GM12878 (cell line): Measurements from ENCODE around the gene CASK. TPM values are rescaled to one million over a fixed set of nuclear protein-coding genes. Genes with fewer than 3 reads are reported as not detected.

Experiments
- ATAC-seq: fragments of 200-7000 bp; cut with Tn5 transposase; 3 replicates; pipeline ENCODE4 v1.9.1; 2020; ENCODE audit warnings: mild to moderate bottlenecking, moderate library complexity
- BruUV-seq: library from RNA; stranded (reverse); fragments of 400-500 nt; replicated peaks from 2 replicates; lab custom pipeline; 2021; lab: Mats Ljungman, UMichigan
- CTCF ChIA-PET: fragments of 300-600 bp; sonication (Branson Sonifier 250); formaldehyde crosslinking; extraction: SDS; loops from one replicate; lab custom pipeline; 2021; ENCODE audit warnings: inconsistent platforms; lab: Yijun Ruan, JAX
- POLR2A ChIA-PET: fragments of 350-600 bp; formaldehyde crosslinking; extraction: SDS; loops from one replicate; lab custom pipeline; 2021; ENCODE audit warnings: inconsistent platforms; lab: Charles Lee
- RAD21 ChIA-PET: fragments of 300-600 bp; sonication (Branson Sonifier 250); formaldehyde crosslinking; loops from one replicate; lab custom pipeline; 2023; ENCODE audit warnings: antibody characterized with exemption; ENCODE audit not compliant: unreplicated experiment; lab: Charles Lee
- SMC1A ChIA-PET: fragments of 300-600 bp; sonication (Branson Sonifier 250); formaldehyde crosslinking; loops from one replicate; lab custom pipeline; 2023; ENCODE audit not compliant: unreplicated experiment, uncharacterized antibody; lab: Charles Lee
- DNase-seq: peaks from one replicate; pipeline ENCODE4 v3.0.0-alpha.2; 2011; ENCODE audit warnings: low read depth, low spot score
- FAIRE-seq: peaks from 3 replicates; lab custom pipeline; 2011; peaks lifted over from hg19 to GRCh38; lab: Jason Lieb, UNC
- H2AFZ ChIP-seq: 2 replicates; pipeline ENCODE4 v1.6.0; 2011; ENCODE audit warnings: low read depth, low read length, control low read depth; ENCODE audit not compliant: control insufficient read depth
- H3K27ac ChIP-seq: 2 replicates; pipeline ENCODE4 v1.5.1; 2011; ENCODE audit warnings: control low read depth; ENCODE audit not compliant: control insufficient read depth, insufficient read depth
- H3K27me3 ChIP-seq, 2 experiments: replicated peaks in 1 of 2; 2 replicates each; pipeline versions ENCODE4 v1.6.0 to v1.6.1; 2011; ENCODE audit warnings: low read length in 1 of 2; ENCODE audit not compliant: control insufficient read depth in 2 of 2, insufficient read depth in 2 of 2
- H3K36me3 ChIP-seq, 2 experiments: 2 replicates each; pipeline ENCODE4 v1.5.1; 2011; ENCODE audit warnings: low read length in 1 of 2; ENCODE audit not compliant: control insufficient read depth in 2 of 2, insufficient read depth in 2 of 2
- H3K4me1 ChIP-seq: 2 replicates; pipeline ENCODE4 v1.6.1; 2011; ENCODE audit warnings: mild to moderate bottlenecking, low read length, moderate library complexity, mixed read lengths; ENCODE audit not compliant: control insufficient read depth, insufficient read depth
- H3K4me2 ChIP-seq: 2 replicates; pipeline ENCODE4 v1.6.0; 2011; ENCODE audit warnings: control low read depth; ENCODE audit not compliant: control insufficient read depth, insufficient read depth
- H3K4me3 ChIP-seq: fragments of 200-600 bp; sonication (generic); 2 replicates; pipeline ENCODE4 v1.5.1; 2016
- H3K79me2 ChIP-seq: 2 replicates; pipeline ENCODE4 v1.6.0; 2011; ENCODE audit warnings: low read length; ENCODE audit not compliant: control insufficient read depth, insufficient read depth
- H3K9ac ChIP-seq: 2 replicates; pipeline ENCODE4 v1.8.0; 2011; ENCODE audit warnings: low read length, control low read depth, mixed read lengths; ENCODE audit not compliant: control insufficient read depth, insufficient read depth
- H3K9me3 ChIP-seq: replicated peaks from 3 replicates; pipeline ENCODE4 v1.5.1; 2011; ENCODE audit warnings: mild to moderate bottlenecking, low read length; ENCODE audit not compliant: control insufficient read depth, insufficient read depth
- H4K20me1 ChIP-seq: 2 replicates; pipeline ENCODE4 v1.6.0; 2011; ENCODE audit not compliant: control insufficient read depth, insufficient read depth
- FOXM1 ChIP-seq: IDR thresholded peaks from 2 replicates; pipeline ENCODE4 v1.6.1; 2012; ENCODE audit warnings: low read depth, mild to moderate bottlenecking, inconsistent platforms, low read length, moderate library complexity
- MTA3 ChIP-seq: IDR thresholded peaks from 2 replicates; pipeline ENCODE4 v1.6.1; 2012; ENCODE audit warnings: low read length, inconsistent platforms, borderline replicate concordance
- NBN ChIP-seq: fragments of 450-650 bp; IDR thresholded peaks from 2 replicates; pipeline ENCODE4 v1.6.1; 2016
- NFIC ChIP-seq: IDR thresholded peaks from 2 replicates; pipeline ENCODE4 v1.6.1; 2012; ENCODE audit warnings: low read depth, mild to moderate bottlenecking, inconsistent platforms, low read length, moderate library complexity
- NFXL1 ChIP-seq: fragments of 450-650 bp; IDR thresholded peaks from 2 replicates; pipeline ENCODE4 v1.6.1; 2017; ENCODE audit warnings: antibody characterized with exemption, mild to moderate bottlenecking, borderline replicate concordance
- NR2C1 ChIP-seq: fragments of 450-650 bp; IDR thresholded peaks from 2 replicates; pipeline ENCODE4 v1.6.1; 2017; ENCODE audit warnings: antibody characterized with exemption, mild to moderate bottlenecking, moderate library complexity
- SIX5 ChIP-seq: IDR thresholded peaks from 2 replicates; pipeline ENCODE4 v1.6.1; 2011; ENCODE audit warnings: mild to moderate bottlenecking, low read depth, low read length, moderate library complexity; ENCODE audit not compliant: severe bottlenecking
- SREBF1 ChIP-seq: IDR thresholded peaks from 2 replicates; pipeline ENCODE4 v1.6.1; 2012; ENCODE audit warnings: mild to moderate bottlenecking, low read length
- ZSCAN29 ChIP-seq: fragments of 450-650 bp; IDR thresholded peaks from 2 replicates; pipeline ENCODE4 v1.6.1; 2017; ENCODE audit warnings: mild to moderate bottlenecking, moderate library complexity
- WGBS: methylation state at CpG from one replicate; pipeline ENCODE4 v1.1.6; 2016; ENCODE audit warnings: low lambda C conversion rate; ENCODE audit not compliant: insufficient replicate concordance, insufficient coverage; ENCODE audit errors: missing lambda C conversion rate; 5-methylcytosine and 5-hydroxymethylcytosine counted together
- in situ Hi-C: fragments of 300-500 bp; cut with MboI; formaldehyde crosslinking; loops from 9 replicates; pipeline ENCODE4 v1.14.3; 2018; ENCODE audit warnings: mixed read lengths
- intact Hi-C: fragments of 100-400 bp; cut with micrococcal nuclease; formaldehyde crosslinking; loops from one replicate; pipeline ENCODE4 v1.14.2; 2022; ENCODE audit not compliant: unreplicated experiment
- polyA plus RNA-seq, 11 experiments: library from polyadenylated mRNA; depleted of rRNA in 4 of 11; unstranded in 6 of 11; stranded (reverse) in 5 of 11; fragments of >200 nt; fragmentation: Nextera tagmentation in 4 of 11; fragmentation: Illumina TruSeq in 1 of 11; extraction: Ambion mirVana in 4 of 11; extraction: Trizol in 1 of 11; gene quantifications; 1 replicate in 1 of 11; 2 replicates in 10 of 11; pipeline versions ENCODE4 v1.2.1 to v1.2.3, GENCODE V29; 2011 to 2016; ENCODE audit warnings: inconsistent platforms in 2 of 11, missing spikeins in 2 of 11, low read depth in 1 of 11
- total RNA-seq, 4 experiments: library from RNA; depleted of rRNA in 3 of 4; stranded (reverse); fragments of >200 nt in 3 of 4; fragmentation: Illumina TruSeq in 1 of 4; extraction: Trizol in 1 of 4; gene quantifications; 2 replicates each; pipeline versions ENCODE4 v1.2.1 to v1.2.3, GENCODE V29; 2013 to 2021
- TF ChIP-seq, protein P1 (sequence below): fragments of 450-650 bp; IDR thresholded peaks from 2 replicates; pipeline ENCODE4 v1.6.1; 2017; ENCODE audit warnings: borderline replicate concordance
- TF ChIP-seq, protein P2 (sequence below): fragments of 450-650 bp; IDR thresholded peaks from 2 replicates; pipeline ENCODE4 v1.6.1; 2018; ENCODE audit warnings: borderline replicate concordance, mild to moderate bottlenecking; ENCODE audit not compliant: partially characterized antibody
- TF ChIP-seq, protein P3 (sequence below): fragments of 450-650 bp; IDR thresholded peaks from 2 replicates; pipeline ENCODE4 v1.6.1; 2017; ENCODE audit warnings: mild to moderate bottlenecking, moderate library complexity
- TF ChIP-seq, protein P4 (sequence below): IDR thresholded peaks from 2 replicates; pipeline ENCODE4 v1.6.1; 2012; ENCODE audit warnings: low read depth, low read length, improper control_type of control experiment
- TF ChIP-seq, protein P5 (sequence below): fragments of 450-650 bp; formaldehyde crosslinking; IDR thresholded peaks from 2 replicates; pipeline ENCODE4 v1.4.0; 2022; ENCODE audit warnings: mild to moderate bottlenecking, moderate library complexity

The CASK gene
- total and polyA plus RNA-seq, 10 of the 15 experiments (the other 5 are each of a cell fraction or from before 2014, with no cell fraction given) = 0.60 to 45.9 (median 4.8) TPM

DNA sequence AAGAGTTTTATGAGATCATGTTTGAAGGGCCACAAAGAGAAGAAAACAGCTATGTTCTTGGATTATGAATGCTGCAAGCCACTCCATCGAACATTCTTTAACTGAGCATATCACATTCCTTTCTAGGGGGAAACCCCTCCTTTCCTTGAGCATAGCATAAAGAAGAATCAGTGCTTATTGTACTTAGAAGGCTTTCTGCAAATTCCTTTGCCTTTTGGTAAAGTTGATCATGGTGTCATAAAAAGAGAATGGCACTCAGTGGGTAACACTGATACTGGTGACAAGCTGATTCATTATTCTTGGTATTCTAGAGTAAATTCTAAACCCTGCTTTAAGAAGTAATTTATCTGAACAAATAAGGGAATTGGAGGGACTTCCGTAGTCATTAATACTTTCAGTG, 323.1 kb downstream of the CASK start:
- Histone ChIP-seq H3K79me2 (no peaks in the 10 kb centered on the region), H3K4me1 (no peaks in the 10 kb centered on the region; the same call in 1 of the 2 replicates), H3K9me3 (no peaks in the 10 kb centered on the region), H2AFZ (no peak overlapping the region), H4K20me1 (no peaks in the 10 kb centered on the region), H3K27ac (no peak overlapping the region), H3K4me3 (no peak overlapping the region), H3K27me3 (0 out of 4 replicates have a peak, but pooled peaks cover 0 to 2% of the 10 kb centered on the region in 2 experiments), H3K4me2 (no peak overlapping the region), H3K9ac (no peak overlapping the region), H3K36me3 (no peaks in the 10 kb centered on the region)
- no peak for DNase-seq
- RAD21 ChIA-PET = no interaction called here
- CTCF ChIA-PET = interaction anchor here (0.6 kb wide), 1 partner anchor 142 kb away, joined by 3 read pairs; no protein-coding TSS in a partner anchor
- no peak for FAIRE-seq
- BruUV-seq = no TSS peak
- no peak for ATAC-seq
- WGBS = 38% methylated on average over 2 of the region's 2 CpGs
- no peak for TF ChIP-seq FOXM1
- TF ChIP-seq NR2C1 = no peak
- TF ChIP-seq NBN = no peak
- TF ChIP-seq, protein P1, sequence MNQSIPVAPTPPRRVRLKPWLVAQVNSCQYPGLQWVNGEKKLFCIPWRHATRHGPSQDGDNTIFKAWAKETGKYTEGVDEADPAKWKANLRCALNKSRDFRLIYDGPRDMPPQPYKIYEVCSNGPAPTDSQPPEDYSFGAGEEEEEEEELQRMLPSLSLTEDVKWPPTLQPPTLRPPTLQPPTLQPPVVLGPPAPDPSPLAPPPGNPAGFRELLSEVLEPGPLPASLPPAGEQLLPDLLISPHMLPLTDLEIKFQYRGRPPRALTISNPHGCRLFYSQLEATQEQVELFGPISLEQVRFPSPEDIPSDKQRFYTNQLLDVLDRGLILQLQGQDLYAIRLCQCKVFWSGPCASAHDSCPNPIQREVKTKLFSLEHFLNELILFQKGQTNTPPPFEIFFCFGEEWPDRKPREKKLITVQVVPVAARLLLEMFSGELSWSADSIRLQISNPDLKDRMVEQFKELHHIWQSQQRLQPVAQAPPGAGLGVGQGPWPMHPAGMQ = no peak
- TF ChIP-seq ZSCAN29 = no peak
- no peak for TF ChIP-seq SREBF1
- no peak for TF ChIP-seq NFIC
- no peak for TF ChIP-seq NFXL1
- TF ChIP-seq, protein P2, sequence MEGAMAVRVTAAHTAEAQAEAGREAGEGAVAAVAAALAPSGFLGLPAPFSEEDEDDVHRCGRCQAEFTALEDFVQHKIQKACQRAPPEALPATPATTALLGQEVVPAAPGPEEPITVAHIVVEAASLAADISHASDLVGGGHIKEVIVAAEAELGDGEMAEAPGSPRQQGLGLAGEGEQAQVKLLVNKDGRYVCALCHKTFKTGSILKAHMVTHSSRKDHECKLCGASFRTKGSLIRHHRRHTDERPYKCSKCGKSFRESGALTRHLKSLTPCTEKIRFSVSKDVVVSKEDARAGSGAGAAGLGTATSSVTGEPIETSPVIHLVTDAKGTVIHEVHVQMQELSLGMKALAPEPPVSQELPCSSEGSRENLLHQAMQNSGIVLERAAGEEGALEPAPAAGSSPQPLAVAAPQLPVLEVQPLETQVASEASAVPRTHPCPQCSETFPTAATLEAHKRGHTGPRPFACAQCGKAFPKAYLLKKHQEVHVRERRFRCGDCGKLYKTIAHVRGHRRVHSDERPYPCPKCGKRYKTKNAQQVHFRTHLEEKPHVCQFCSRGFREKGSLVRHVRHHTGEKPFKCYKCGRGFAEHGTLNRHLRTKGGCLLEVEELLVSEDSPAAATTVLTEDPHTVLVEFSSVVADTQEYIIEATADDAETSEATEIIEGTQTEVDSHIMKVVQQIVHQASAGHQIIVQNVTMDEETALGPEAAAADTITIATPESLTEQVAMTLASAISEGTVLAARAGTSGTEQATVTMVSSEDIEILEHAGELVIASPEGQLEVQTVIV = no peak
- TF ChIP-seq, protein P3, sequence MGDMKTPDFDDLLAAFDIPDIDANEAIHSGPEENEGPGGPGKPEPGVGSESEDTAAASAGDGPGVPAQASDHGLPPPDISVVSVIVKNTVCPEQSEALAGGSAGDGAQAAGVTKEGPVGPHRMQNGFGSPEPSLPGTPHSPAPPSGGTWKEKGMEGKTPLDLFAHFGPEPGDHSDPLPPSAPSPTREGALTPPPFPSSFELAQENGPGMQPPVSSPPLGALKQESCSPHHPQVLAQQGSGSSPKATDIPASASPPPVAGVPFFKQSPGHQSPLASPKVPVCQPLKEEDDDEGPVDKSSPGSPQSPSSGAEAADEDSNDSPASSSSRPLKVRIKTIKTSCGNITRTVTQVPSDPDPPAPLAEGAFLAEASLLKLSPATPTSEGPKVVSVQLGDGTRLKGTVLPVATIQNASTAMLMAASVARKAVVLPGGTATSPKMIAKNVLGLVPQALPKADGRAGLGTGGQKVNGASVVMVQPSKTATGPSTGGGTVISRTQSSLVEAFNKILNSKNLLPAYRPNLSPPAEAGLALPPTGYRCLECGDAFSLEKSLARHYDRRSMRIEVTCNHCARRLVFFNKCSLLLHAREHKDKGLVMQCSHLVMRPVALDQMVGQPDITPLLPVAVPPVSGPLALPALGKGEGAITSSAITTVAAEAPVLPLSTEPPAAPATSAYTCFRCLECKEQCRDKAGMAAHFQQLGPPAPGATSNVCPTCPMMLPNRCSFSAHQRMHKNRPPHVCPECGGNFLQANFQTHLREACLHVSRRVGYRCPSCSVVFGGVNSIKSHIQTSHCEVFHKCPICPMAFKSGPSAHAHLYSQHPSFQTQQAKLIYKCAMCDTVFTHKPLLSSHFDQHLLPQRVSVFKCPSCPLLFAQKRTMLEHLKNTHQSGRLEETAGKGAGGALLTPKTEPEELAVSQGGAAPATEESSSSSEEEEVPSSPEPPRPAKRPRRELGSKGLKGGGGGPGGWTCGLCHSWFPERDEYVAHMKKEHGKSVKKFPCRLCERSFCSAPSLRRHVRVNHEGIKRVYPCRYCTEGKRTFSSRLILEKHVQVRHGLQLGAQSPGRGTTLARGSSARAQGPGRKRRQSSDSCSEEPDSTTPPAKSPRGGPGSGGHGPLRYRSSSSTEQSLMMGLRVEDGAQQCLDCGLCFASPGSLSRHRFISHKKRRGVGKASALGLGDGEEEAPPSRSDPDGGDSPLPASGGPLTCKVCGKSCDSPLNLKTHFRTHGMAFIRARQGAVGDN = no peak
- no peak for TF ChIP-seq SIX5
- TF ChIP-seq, protein P4, sequence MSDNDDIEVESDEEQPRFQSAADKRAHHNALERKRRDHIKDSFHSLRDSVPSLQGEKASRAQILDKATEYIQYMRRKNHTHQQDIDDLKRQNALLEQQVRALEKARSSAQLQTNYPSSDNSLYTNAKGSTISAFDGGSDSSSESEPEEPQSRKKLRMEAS = no peak
- TF ChIP-seq, protein P5, sequence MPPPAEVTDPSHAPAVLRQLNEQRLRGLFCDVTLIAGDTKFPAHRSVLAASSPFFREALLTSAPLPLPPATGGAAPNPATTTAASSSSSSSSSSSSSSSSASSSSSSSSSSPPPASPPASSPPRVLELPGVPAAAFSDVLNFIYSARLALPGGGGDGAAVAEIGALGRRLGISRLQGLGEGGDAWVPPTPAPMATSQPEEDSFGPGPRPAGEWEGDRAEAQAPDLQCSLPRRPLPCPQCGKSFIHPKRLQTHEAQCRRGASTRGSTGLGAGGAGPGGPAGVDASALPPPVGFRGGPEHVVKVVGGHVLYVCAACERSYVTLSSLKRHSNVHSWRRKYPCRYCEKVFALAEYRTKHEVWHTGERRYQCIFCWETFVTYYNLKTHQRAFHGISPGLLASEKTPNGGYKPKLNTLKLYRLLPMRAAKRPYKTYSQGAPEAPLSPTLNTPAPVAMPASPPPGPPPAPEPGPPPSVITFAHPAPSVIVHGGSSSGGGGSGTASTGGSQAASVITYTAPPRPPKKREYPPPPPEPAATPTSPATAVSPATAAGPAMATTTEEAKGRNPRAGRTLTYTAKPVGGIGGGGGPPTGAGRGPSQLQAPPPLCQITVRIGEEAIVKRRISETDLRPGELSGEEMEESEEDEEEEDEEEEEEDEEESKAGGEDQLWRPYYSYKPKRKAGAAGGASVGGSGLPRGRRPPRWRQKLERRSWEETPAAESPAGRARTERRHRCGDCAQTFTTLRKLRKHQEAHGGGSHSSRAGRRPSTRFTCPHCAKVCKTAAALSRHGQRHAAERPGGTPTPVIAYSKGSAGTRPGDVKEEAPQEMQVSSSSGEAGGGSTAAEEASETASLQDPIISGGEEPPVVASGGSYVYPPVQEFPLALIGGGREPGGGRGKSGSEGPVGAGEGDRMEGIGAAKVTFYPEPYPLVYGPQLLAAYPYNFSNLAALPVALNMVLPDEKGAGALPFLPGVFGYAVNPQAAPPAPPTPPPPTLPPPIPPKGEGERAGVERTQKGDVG (CRISPR knock-in tag) = no peak
- TF ChIP-seq MTA3 = no peak
- SMC1A ChIA-PET = no interaction called here
- POLR2A ChIA-PET = no interaction called here
- intact Hi-C loops (no loop called here), in situ Hi-C loops (no loop called here)
